Fibroblast of lung (primary cell): ENCODE measurements around the gene PRPF6. TPM values are rescaled to one million over a fixed set of nuclear protein-coding genes. Genes with fewer than 3 reads are reported as not detected.

Source experiments
- DNase-seq, 2 donors: peaks; one replicate each; pipeline versions ENCODE4 v3.0.0 to v3.0.0-alpha.2; 2010; ENCODE audit warnings: low read depth in 2 of 2
- H2AFZ ChIP-seq: 2 replicates; pipeline ENCODE4 v1.5.1; 2012; ENCODE audit warnings: low read length, control low read depth, inconsistent platforms
- H3K27ac ChIP-seq: 2 replicates; pipeline ENCODE4 v1.5.1; 2011; ENCODE audit warnings: low read length, control low read depth; ENCODE audit not compliant: insufficient read depth
- H3K27me3 ChIP-seq: 2 replicates; pipeline ENCODE4 v1.5.1; 2011; ENCODE audit warnings: mild to moderate bottlenecking, low read length; ENCODE audit not compliant: control insufficient read depth, insufficient read depth
- H3K36me3 ChIP-seq: 2 replicates; pipeline ENCODE4 v1.5.1; 2011; ENCODE audit warnings: low read length; ENCODE audit not compliant: control insufficient read depth, insufficient read depth
- H3K4me1 ChIP-seq: 2 replicates; pipeline ENCODE4 v1.5.1; 2011; ENCODE audit warnings: low read length; ENCODE audit not compliant: control insufficient read depth, insufficient read depth; ENCODE audit errors: extremely low read depth
- H3K4me2 ChIP-seq: 2 replicates; pipeline ENCODE4 v1.5.1; 2011; ENCODE audit warnings: low read length, control low read depth; ENCODE audit not compliant: insufficient read depth; ENCODE audit errors: extremely low read depth
- H3K4me3 ChIP-seq, 4 experiments: fragments of 200-600 bp in 1 of 4; sonication (generic) in 1 of 4; replicated peaks in 1 of 4; 2 replicates each; pipeline ENCODE4 v1.5.1; 2011 to 2016; ENCODE audit warnings: low read length in 4 of 4, low read depth in 3 of 4, mild to moderate bottlenecking in 3 of 4, control low read depth in 2 of 4, inconsistent platforms in 1 of 4, mixed read lengths in 1 of 4; ENCODE audit not compliant: insufficient read depth in 1 of 4; ENCODE audit errors: control extremely low read depth in 1 of 4
- H3K79me2 ChIP-seq: 2 replicates; pipeline ENCODE4 v1.5.1; 2012; ENCODE audit warnings: mild to moderate bottlenecking, low read length, inconsistent platforms; ENCODE audit not compliant: control insufficient read depth, insufficient read depth
- H3K9ac ChIP-seq: 2 replicates; pipeline ENCODE4 v1.5.1; 2011; ENCODE audit warnings: mild to moderate bottlenecking, low read length, control low read depth; ENCODE audit not compliant: insufficient read depth
- H3K9me3 ChIP-seq: 2 replicates; pipeline ENCODE4 v1.5.1; 2012; ENCODE audit warnings: low read depth, low read length; ENCODE audit not compliant: control insufficient read depth, insufficient read depth
- H4K20me1 ChIP-seq: 2 replicates; pipeline ENCODE4 v1.5.1; 2011; ENCODE audit warnings: low read length; ENCODE audit not compliant: control insufficient read depth, insufficient read depth; ENCODE audit errors: extremely low read depth
- EZH2 ChIP-seq: IDR thresholded peaks from 2 replicates; pipeline ENCODE4 v1.5.1; 2012; ENCODE audit warnings: low read length, control low read depth, mild to moderate bottlenecking; ENCODE audit errors: missing control alignments
- polyA plus RNA-seq, 2 donors: library from polyadenylated mRNA; depleted of rRNA in 1 of 2; stranded (reverse) in 1 of 2; unstranded in 1 of 2; fragments of >200 nt; gene quantifications; 2 replicates each; pipeline ENCODE4 v1.2.1, GENCODE V29; 2011 to 2012; ENCODE audit warnings: missing spikeins in 1 of 2
- total RNA-seq: library from RNA; depleted of rRNA; stranded (reverse); fragments of >200 nt; gene quantifications from 2 replicates; pipeline ENCODE4 v1.2.1, GENCODE V29; 2014
- TF ChIP-seq, protein P1 (sequence below), 2 donors: IDR thresholded peaks in 1 of 2; conservative IDR thresholded peaks in 1 of 2; 1 replicate in 1 of 2; 2 replicates in 1 of 2; pipeline ENCODE4 v1.5.1; 2011 to 2012; ENCODE audit warnings: low read length in 2 of 2, control low read depth in 1 of 2, inconsistent platforms in 1 of 2, low read depth in 1 of 2, mild to moderate bottlenecking in 1 of 2

The PRPF6 gene
- total and polyA plus RNA-seq, 2 donors (not counting 1 experiment from before 2014, with no cell fraction given): 28.2 to 52.0 TPM

DNA sequence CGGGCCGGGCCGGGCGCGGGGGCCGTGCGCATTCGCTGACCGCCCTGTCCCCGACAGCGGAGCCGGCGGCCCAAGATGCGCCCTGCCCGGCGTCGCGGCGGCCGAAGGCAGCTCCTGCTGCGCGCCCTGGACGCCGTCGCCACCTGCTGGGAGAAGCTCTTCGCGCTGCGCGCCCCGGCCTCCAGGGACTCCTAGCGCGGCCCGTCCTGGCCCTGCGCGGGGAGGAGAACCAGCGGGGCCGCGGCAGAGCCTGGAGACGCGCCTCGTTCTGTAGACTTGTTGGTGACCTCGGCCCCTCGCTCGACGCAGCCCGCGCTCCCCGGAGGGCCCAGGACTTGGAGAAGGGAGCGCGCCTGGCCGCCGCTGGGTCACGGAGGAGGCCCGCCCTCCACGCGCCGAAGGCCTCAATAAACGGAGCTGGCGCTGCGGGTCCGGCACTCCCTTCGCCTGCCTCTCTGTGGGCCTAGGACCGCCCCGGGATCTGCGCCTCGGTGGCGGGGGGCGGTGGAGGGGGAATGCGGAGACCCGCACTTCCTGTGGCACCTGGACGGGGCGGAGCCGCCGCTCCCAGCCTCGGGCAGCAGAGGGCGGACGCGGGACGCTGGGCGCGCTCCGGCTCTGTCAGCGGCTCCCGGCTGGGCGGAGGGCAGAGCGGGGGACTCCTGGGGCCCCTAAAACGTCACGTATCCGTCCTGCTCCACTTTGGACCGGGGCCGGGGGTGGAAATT lies 57.8 kb downstream of the PRPF6 start:
- H3K9ac ChIP-seq: no peak overlapping the region
- H3K27me3 ChIP-seq: peaks cover 26% of the 10 kb centered on the region
- H4K20me1 ChIP-seq: no peaks in the 10 kb centered on the region
- H3K4me3 ChIP-seq: peak overlapping the region in 2 of 4 experiments; percentile 31 to 46
- H2AFZ ChIP-seq: peak overlapping the region; percentile 11
- TF ChIP-seq, protein P1, sequence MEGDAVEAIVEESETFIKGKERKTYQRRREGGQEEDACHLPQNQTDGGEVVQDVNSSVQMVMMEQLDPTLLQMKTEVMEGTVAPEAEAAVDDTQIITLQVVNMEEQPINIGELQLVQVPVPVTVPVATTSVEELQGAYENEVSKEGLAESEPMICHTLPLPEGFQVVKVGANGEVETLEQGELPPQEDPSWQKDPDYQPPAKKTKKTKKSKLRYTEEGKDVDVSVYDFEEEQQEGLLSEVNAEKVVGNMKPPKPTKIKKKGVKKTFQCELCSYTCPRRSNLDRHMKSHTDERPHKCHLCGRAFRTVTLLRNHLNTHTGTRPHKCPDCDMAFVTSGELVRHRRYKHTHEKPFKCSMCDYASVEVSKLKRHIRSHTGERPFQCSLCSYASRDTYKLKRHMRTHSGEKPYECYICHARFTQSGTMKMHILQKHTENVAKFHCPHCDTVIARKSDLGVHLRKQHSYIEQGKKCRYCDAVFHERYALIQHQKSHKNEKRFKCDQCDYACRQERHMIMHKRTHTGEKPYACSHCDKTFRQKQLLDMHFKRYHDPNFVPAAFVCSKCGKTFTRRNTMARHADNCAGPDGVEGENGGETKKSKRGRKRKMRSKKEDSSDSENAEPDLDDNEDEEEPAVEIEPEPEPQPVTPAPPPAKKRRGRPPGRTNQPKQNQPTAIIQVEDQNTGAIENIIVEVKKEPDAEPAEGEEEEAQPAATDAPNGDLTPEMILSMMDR (conservative IDR thresholded peaks at IDR 0.05 in 1 of 2, IDR thresholded peaks at IDR 0.05 in 1 of 2; ENCODE audit: low read depth in 1 of 2, low read length in 2 of 2): peak; percentile 50 to 53
- no peak for TF ChIP-seq EZH2
- H3K9me3 ChIP-seq: no peaks in the 10 kb centered on the region
- peak; percentile 64 to 78 for DNase-seq
- peak overlapping the region; percentile 82 for H3K4me2 ChIP-seq
- peaks cover 6% of the 10 kb centered on the region for H3K36me3 ChIP-seq
- H3K79me2 ChIP-seq: no peaks in the 10 kb centered on the region
- no peaks in the 10 kb centered on the region for H3K4me1 ChIP-seq
- H3K27ac ChIP-seq: no peak overlapping the region

DNA sequence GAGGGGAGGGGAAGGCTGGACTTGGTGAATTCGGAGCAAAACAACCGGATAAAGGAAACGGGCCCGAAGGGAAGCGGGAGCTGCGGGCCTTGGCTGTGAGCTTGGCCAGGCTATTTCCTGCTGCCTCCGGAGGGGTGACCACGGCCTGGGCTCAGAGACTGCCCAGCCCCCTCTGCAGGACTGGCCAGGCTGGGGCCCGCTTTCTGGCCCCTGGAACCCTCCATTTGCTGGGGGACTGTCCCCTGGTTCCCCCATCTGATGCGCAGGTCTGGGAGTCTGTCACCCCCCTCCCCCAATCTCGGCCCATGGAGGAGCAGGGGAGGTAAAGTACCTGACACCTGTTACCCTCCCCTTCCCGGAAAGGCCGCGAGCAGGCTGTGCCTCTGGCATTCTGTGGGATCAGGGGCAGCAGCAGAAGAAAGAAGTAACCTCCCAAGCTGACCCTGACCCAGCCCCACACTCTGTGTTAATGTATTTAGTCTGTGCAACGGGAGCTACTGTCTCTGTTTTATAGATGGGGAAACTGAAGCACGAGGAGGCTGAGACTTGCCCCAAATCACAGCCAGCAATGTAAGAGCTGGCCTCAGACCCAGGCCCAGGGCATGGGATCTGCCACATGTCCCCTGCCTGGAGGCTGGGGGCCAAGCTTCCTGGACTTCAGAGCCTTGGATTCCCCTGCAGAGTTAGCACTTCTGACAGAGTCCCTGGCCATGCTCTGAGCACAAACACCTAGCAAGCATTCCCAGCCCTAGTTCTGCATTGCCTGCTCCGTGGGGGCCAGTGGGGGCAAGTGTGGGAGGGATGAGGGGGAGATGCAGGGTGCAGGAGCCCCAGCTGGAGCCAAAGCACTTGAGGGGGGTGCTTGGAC lies 58.6 kb downstream of the PRPF6 start:
- H3K36me3 ChIP-seq: peaks cover 5% of the 10 kb centered on the region
- DNase-seq: no peak
- TF ChIP-seq EZH2: no peak
- TF ChIP-seq, protein P1 (conservative IDR thresholded peaks at IDR 0.05 in 1 of 2, IDR thresholded peaks at IDR 0.05 in 1 of 2; ENCODE audit: low read depth in 1 of 2, low read length in 2 of 2): no peak
- H3K4me2 ChIP-seq: peak overlapping the region; percentile 82
- no peaks in the 10 kb centered on the region for H3K4me1 ChIP-seq
- peak overlapping the region in 1 of 4 experiments; percentile 46 for H3K4me3 ChIP-seq
- no peak overlapping the region for H2AFZ ChIP-seq
- H4K20me1 ChIP-seq: no peaks in the 10 kb centered on the region
- no peaks in the 10 kb centered on the region for H3K79me2 ChIP-seq
- no peak overlapping the region for H3K27ac ChIP-seq
- H3K9ac ChIP-seq: no peak overlapping the region
- H3K27me3 ChIP-seq: peaks cover 26% of the 10 kb centered on the region
- no peaks in the 10 kb centered on the region for H3K9me3 ChIP-seq
